Fibroblast of skin of abdomen (primary cell): ENCODE measurements around the gene GRM5.
"Not testable (repeated sequence)": the region's sequence is repeated elsewhere in the genome, so short reads cannot be mapped to it uniquely, and the experiment has no call there.

Experiments used
- DNase-seq: peaks from one replicate; pipeline ENCODE4 v3.0.0-alpha.2; 2013

Gene GRM5

GRCh38 chr11:88972210-88972609 is 93.6 kb downstream of the GRM5 start:
- DNase-seq = no peak

- DNase-seq = not testable (repeated sequence)
These were observed 104.2 kb downstream of the GRM5 start for GRCh38 chr11:88961621-88962020.

GRCh38 chr11:88959857-88960256 is 105.9 kb downstream of the GRM5 start:
- not testable (repeated sequence) for DNase-seq

GRCh38 chr11:88950975-88951374 is 114.8 kb downstream of the GRM5 start:
- no peak for DNase-seq

- DNase-seq = not testable (repeated sequence)
These were observed 116.9 kb downstream of the GRM5 start for GRCh38 chr11:88948908-88949307.

GRCh38 chr11:88947843-88948572 is 117.8 kb downstream of the GRM5 start:
- DNase-seq = not testable (repeated sequence)

- DNase-seq = peak; percentile 71
These were observed 136.1 kb downstream of the GRM5 start for GRCh38 chr11:88929665-88930064.

- DNase-seq = not testable (repeated sequence)
These were observed 148.7 kb downstream of the GRM5 start for GRCh38 chr11:88917065-88917464.

- no peak for DNase-seq
These were observed 156.3 kb downstream of the GRM5 start for GRCh38 chr11:88909500-88909899.

- DNase-seq = not testable (repeated sequence)
These were observed 164.3 kb downstream of the GRM5 start for GRCh38 chr11:88901436-88901835.

- not testable (repeated sequence) for DNase-seq
These were observed 176.9 kb downstream of the GRM5 start for GRCh38 chr11:88888855-88889254.

- DNase-seq = peak; percentile 45
These were observed 179.0 kb downstream of the GRM5 start for GRCh38 chr11:88886796-88887195.

- not testable (repeated sequence) for DNase-seq
These were observed 183.0 kb downstream of the GRM5 start for GRCh38 chr11:88882800-88883199.

- DNase-seq = no peak
These were observed 204.2 kb downstream of the GRM5 start for GRCh38 chr11:88861618-88862017.

GRCh38 chr11:88860431-88860830 is 205.4 kb downstream of the GRM5 start:
- not testable (repeated sequence) for DNase-seq

GRCh38 chr11:88853963-88854362 is 211.8 kb downstream of the GRM5 start:
- not testable (repeated sequence) for DNase-seq

- DNase-seq = not testable (repeated sequence)
These were observed 214.2 kb downstream of the GRM5 start for GRCh38 chr11:88851547-88851946.

- not testable (repeated sequence) for DNase-seq
These were observed 216.0 kb downstream of the GRM5 start for GRCh38 chr11:88849773-88850172.

- DNase-seq = peak; percentile 66
These were observed 216.4 kb downstream of the GRM5 start for GRCh38 chr11:88849368-88849767.

GRCh38 chr11:88846266-88846665 is 219.5 kb downstream of the GRM5 start:
- peak; percentile 5 for DNase-seq

GRCh38 chr11:88844941-88845340 is 220.8 kb downstream of the GRM5 start:
- not testable (repeated sequence) for DNase-seq

- not testable (repeated sequence) for DNase-seq
These were observed 221.9 kb downstream of the GRM5 start for GRCh38 chr11:88843766-88844426.

GRCh38 chr11:88838139-88838538 is 227.6 kb downstream of the GRM5 start:
- DNase-seq = peak; percentile 62

- not testable (repeated sequence) for DNase-seq
These were observed 230.1 kb downstream of the GRM5 start for GRCh38 chr11:88835709-88836108.
